Measurements from ENCODE around the gene ADAMTS8. TPM values are rescaled to one million over a fixed set of nuclear protein-coding genes. Genes with fewer than 3 reads are reported as not detected.
A peak's percentile ranks its signal among the peaks of the same experiment; 100 is the strongest.

The ADAMTS8 gene
- polyA plus RNA-seq, 5 donors, result 3.7 to 11.2 (median 6.0) TPM

DNA sequence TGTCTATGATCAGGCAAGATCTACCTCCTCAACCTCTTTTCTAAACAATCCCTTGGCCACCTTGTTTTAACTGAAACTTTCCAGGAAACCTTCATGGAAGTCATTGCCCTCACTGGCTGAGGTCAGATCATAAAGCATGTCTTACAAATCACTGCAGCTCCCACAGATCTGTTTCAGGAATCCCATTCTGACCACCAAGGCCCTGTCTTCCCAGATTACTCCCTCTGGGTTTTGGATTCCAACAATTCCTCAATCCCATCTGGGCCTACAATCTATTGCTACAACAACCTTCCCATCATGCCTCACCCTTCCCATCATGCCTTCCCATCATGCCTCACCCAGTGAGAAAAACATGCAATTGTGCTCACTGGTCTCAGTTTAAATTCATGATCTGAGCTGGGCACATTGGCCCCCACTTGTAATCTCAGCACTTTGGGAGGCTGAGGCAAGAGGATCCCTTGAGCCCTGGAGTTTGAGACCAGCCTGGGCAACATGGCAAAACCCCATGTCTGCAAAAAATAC, 35.9 kb upstream of the ADAMTS8 start:
- no peak for DNase-seq

DNA sequence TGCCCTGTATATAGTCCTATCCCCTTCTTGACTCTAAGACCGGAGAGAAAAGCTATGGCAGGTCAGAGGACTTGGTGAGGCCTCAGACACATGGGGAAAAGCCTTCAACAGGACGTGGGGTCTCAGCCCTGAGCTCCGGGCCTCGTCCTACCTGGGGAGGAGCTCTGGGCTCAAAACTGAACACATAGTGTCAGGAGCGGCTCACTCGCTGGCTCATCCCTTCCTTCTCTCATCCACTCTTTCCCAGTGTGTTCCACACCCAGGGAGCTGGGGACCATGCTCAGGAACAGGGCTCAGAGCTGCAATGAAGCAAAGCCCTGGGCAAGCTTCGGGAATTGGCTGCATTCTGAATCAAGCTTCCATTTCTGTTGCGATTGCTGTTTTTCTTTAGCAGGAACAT, 34.5 kb upstream of the ADAMTS8 start:
- DNase-seq, result no peak

- no peak for DNase-seq
These were observed 33.9 kb upstream of the ADAMTS8 start for GRCh38 chr11:130462101-130462885.

DNA sequence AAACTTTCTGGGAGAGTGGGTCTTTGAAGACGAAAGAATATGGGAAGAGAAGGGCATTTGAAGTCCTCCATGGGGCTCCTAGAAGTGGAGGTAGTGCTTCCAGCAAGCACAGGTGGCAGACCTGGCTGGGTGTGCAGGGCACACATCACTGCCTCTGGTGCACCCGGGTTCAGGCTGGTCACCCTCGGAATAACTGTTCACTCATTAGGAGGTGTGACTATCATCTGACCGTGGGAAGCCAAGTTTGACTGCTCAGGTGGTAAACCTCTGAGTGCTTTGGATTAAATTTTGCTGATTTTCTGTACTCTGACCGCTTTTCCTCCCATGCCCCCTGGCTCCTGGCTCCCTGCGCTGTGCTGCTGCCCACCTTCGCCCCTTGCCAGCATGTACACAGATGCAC, 31.1 kb upstream of the ADAMTS8 start:
- DNase-seq, result no peak

DNA sequence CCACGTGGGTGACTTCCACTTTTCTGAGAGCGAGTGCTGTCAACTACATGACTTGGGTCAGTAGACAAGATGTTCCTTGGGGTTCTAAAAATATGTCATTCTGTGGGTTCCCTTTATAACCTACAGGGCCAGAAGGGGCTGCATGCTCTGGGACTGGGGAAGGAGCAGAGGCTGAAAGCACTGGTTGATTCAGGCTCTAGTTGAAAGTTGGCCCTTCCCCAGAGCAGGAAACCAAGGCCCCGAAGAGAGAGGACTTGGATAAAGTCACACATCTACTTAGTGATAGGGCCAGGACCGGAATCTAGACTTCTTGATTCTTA, 30.0 kb upstream of the ADAMTS8 start:
- no peak for DNase-seq

DNA sequence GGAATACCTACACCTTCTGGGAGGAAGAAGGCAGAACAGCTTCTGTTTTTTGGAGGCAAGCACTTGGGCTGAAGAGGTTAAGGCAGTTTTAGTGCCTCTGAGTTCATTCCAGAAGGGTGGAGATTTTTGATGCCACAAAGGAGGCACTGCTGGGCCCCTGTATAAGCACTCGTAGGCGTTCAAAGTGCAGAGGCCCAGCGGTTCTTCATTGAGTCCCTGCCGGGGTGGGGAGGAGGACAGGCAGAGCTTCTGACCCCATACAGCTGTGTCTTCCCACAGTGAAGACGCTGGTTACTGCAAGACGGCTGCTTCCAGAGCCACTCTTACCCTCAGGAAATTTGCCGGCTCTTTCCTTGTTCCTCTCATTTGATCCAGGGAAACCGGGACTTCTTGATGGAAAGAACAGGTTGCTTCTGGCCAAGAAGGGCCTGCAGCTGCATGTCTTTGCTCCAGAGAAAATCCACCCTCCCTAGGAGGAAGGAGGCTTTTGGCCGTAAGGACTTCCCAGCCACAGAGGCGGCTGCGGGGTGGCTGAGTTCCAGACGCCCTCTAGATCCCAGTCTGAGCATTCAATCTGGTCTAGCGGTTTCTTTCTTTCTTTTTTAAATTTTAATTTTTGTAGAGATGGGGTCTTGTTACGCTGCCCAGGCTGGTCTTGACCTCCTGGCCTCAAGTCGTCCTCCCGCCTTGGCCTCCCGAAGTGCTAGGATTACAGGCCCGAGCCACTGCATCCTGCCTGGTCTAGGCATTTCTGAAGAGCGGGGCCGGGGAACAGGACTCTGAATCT, 29.4 kb upstream of the ADAMTS8 start:
- DNase-seq, result no peak

DNA sequence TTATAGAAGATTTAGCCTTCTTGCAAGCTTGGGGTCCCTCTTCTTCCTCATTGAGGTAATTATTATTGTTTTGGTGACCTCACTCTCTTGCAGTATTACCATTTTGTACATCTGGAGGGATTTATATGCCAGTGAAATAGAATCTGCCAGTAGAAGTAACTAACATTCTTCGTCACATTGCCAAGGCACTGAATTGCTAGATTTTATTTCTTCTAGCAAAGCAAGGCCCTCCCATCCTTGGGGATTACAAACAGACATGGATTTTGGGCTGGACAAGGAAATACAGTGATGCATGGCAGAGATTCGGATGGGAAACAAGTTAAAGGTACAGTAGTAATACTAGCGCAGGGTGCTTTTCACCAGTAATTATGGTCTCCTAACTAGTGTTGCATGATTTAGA, 27.9 kb upstream of the ADAMTS8 start:
- no peak for DNase-seq

GRCh38 chr11:130455483-130456127, 27.2 kb upstream of the ADAMTS8 start:
- no peak for DNase-seq

- peak in 1 of 2 donors; percentile 40 for DNase-seq
These were observed 26.3 kb upstream of the ADAMTS8 start for GRCh38 chr11:130454491-130455252.

DNA sequence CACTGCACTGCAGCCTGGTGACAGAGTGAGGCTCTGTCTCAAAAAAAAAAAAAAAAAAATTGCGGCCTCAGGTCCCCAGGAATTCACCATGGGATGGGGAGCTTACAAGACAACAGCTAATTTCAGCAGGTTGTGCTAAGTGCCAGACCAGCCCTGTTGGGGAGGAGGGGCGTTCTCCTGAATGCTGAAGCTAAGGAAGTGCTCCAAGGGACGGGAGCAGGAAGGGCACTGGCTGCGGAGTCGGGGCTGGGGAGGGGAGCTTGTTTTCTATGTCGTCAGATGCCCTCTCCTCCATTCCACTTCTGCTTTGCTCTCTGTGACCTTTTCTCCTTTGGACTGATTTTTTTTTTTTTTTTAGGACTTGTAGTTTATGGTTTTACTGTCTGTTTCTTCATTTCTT, 24.5 kb upstream of the ADAMTS8 start:
- no peak for DNase-seq

- DNase-seq, result no peak
These were observed 23.8 kb upstream of the ADAMTS8 start for GRCh38 chr11:130452176-130452575.

- no peak for DNase-seq
These were observed 23.0 kb upstream of the ADAMTS8 start for GRCh38 chr11:130451231-130452019.

DNA sequence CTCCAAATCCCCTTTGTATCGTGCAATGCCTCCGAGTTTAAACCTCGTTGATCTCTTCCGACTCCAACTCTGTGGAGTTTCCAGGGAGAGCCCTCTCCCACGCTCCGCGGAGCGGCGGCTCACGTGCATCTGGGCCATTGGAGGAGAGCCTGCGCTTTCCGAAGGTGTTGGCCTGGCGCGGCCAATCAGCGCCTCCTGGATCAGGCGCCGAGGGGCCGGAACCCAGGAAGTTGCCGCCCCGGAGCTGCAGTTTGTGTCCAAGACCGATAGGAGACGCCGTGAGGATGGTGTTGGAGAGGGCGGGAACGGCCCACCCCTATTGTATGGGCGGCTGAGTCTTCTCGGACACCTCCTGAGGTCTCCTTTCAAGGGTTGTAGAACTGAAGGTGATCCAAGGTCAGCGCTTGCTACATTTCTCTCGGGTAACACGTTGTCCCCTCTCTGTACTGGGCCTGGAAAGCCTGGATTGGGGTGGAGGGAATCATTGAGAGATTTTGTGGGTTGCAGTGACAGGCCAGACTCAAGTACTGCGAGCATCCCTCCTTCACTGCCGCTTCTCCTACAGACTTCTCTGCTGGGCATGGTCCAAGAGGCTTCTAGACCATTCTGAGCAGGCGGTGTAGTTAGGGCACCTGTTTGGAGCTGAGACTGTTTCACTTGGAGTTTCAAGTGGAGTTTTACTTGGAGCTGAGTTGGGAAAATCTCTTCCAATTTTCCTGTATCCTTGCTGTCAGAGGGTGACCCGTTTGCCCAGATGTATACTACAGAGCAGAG, 21.8 kb upstream of the ADAMTS8 start:
- peak; percentile 89 for DNase-seq

GRCh38 chr11:130449310-130449990, 21.0 kb upstream of the ADAMTS8 start:
- no peak for DNase-seq

GRCh38 chr11:130448416-130449309, 20.3 kb upstream of the ADAMTS8 start, which contains the start of gene ADAMTS15:
TSS of gene ADAMTS15 (plus strand) at chr11:130448645. CDS start at chr11:130448974, 329 bp downstream.
- peak; percentile 93 to 94 for DNase-seq

- no peak for DNase-seq
These were observed 19.6 kb upstream of the ADAMTS8 start for GRCh38 chr11:130448039-130448415.

DNA sequence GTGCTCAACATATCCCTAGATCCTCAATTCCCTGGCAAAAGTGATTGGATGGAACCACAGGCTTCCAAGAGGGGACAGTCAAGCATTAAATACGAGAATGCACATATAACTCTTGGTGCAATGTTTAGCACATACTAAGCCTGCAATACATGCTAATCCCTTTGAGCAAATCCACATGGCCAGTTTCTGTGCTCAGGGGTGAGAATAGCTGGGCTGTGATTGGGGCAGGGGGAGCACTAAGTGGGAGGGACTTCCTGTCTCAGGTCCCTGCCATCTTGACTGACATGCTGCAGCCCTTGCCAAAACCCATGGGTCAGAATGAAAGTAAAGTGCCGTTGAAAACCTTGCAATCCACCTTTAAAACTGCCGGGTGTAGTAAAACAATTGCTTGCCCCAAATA, 17.4 kb upstream of the ADAMTS8 start:
- DNase-seq, result no peak

- DNase-seq, result no peak
These were observed 14.3 kb upstream of the ADAMTS8 start for GRCh38 chr11:130442737-130443136.
